ENCODE results near the gene GGA1.

GRCh38 chr22:37591823-37592404 lies 16.7 kb upstream of the GGA1 start:
- TF ChIP-seq, protein P1, sequence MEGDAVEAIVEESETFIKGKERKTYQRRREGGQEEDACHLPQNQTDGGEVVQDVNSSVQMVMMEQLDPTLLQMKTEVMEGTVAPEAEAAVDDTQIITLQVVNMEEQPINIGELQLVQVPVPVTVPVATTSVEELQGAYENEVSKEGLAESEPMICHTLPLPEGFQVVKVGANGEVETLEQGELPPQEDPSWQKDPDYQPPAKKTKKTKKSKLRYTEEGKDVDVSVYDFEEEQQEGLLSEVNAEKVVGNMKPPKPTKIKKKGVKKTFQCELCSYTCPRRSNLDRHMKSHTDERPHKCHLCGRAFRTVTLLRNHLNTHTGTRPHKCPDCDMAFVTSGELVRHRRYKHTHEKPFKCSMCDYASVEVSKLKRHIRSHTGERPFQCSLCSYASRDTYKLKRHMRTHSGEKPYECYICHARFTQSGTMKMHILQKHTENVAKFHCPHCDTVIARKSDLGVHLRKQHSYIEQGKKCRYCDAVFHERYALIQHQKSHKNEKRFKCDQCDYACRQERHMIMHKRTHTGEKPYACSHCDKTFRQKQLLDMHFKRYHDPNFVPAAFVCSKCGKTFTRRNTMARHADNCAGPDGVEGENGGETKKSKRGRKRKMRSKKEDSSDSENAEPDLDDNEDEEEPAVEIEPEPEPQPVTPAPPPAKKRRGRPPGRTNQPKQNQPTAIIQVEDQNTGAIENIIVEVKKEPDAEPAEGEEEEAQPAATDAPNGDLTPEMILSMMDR (IDR thresholded peaks at IDR 0.05): no peak
- TF ChIP-seq POLR2A (IDR thresholded peaks at IDR 0.05; ENCODE audit: low read depth) (no peak), EP300 (IDR thresholded peaks at IDR 0.05) (no peak)
